ENCODE data around the gene SYNPO.

DNA sequence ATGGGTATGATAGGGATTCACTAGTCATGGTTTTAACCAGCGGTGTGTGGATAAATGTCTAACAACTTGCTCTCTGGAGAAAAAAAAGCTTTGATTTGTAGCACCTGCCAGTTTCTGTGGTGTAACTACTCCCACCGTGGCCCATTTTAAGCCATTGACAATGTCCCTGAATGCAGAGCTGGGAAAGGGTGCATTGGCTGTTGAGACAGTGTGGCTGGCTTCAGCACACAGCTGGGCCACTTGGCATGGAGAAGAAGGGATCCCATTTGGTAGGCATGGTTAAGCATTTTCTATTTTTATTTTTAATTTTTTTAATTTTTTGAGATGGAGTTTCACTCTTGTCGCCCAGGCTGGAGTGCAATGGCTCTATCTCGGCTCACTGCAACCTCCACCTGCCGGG, 31.5 kb upstream of the SYNPO start:
- TF ChIP-seq CTCF (IDR thresholded peaks at IDR 0.05) (no peak), POLR2A (IDR thresholded peaks at IDR 0.05) (no peak), POLR2AphosphoS5 (IDR thresholded peaks at IDR 0.05) (no peak)

All from transverse colon (tissue), 4 donors.